ENCODE data around the gene LPAR3.

LPAR3 gene

DNA sequence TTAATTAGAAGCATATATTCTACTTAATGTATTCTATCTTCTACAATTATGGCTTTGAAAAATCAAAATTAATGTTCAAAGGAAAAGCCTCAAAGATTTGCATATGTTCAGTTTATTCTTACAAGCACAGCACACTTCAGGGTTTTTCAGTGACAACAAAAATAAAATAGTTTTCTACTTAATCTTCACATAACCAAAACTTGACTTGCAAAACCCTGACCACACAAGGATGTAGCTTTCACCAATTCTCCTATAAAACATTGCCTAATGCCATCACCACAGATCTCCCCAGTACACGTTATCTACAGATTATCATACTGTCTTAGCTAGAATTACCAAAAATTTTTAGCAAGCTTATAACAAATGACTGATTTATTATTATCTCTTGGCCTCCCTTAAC, 23.3 kb downstream of the LPAR3 start:
- no peak overlapping the region for H3K27ac ChIP-seq (ENCODE audit: low read depth, low read length)
- H4K91ac ChIP-seq (ENCODE audit: low read depth, low read length) = no peak overlapping the region
- H4K8ac ChIP-seq (ENCODE audit: low read depth, low read length) = no peak overlapping the region
- H3K9me3 ChIP-seq (ENCODE audit: insufficient read depth, low read depth, low read length) = no peaks in the 10 kb centered on the region
- no CpG with 5 or more reads among the region's 1 CpG for WGBS (ENCODE audit: extremely low coverage, insufficient coverage, insufficient read length)
- H2BK120ac ChIP-seq (ENCODE audit: insufficient read depth, low read length, poor library complexity) = no peak overlapping the region
- no peak overlapping the region for H3K4ac ChIP-seq (ENCODE audit: low read depth, low read length)
- H3K79me2 ChIP-seq (ENCODE audit: control insufficient read depth, insufficient read depth, low read length, poor library complexity) = no peaks in the 10 kb centered on the region
- H3K4me1 ChIP-seq (ENCODE audit: control insufficient read depth in 1 of 2, insufficient read depth in 2 of 2, low read length in 2 of 2) = no peaks in the 10 kb centered on the region
- no peaks in the 10 kb centered on the region for H3K27me3 ChIP-seq (ENCODE audit: insufficient read depth, low read length)
- no peak overlapping the region for H3K4me3 ChIP-seq (ENCODE audit: low read depth, low read length)
- H3K18ac ChIP-seq (ENCODE audit: low read length) = no peak overlapping the region
- no peak overlapping the region for H2AFZ ChIP-seq (ENCODE audit: insufficient read depth, low read length, poor library complexity)
- no peak overlapping the region for H2AK5ac ChIP-seq (ENCODE audit: low read length)
- peak in 1 of 2 donors; percentile 17 for DNase-seq
- H2BK5ac ChIP-seq (ENCODE audit: low read depth, low read length, poor library complexity) = no peak overlapping the region
- no peak overlapping the region for H3K9ac ChIP-seq (ENCODE audit: low read length)
- no peak overlapping the region for H3K4me2 ChIP-seq (ENCODE audit: low read length)
- H3K23ac ChIP-seq (ENCODE audit: low read length) = no peak overlapping the region
- H4K12ac ChIP-seq (ENCODE audit: low read depth, low read length) = no peak overlapping the region
- no peak overlapping the region for H2BK12ac ChIP-seq (ENCODE audit: low read length)
- H3K79me1 ChIP-seq (ENCODE audit: low read length) = no peaks in the 10 kb centered on the region
- H3K36me3 ChIP-seq (ENCODE audit: control insufficient read depth in 1 of 2, insufficient read depth in 2 of 2, low read length in 2 of 2) = no peaks in the 10 kb centered on the region
- no peak overlapping the region for H3K14ac ChIP-seq (ENCODE audit: low read length)

DNA sequence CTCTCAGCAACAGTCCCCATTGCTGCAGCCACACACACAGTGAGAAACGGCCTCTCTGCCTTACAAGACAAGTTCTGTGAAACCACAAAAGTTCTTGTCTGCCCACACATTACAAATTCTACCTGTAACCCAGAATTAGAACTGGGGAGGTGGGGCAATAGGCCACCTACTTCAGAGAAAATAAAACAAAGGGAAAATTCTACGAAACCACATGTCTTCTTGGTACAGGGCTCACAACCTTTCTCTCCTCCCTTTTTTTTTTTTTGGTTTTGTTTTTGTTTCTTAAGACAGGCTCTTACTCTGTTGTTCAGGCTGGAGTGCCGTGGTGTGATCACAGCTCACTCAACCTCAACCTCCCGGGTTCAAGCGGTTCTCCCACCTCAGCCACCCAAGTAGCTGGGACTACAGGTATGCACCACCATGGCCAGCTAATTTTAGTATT, 30.2 kb downstream of the LPAR3 start:
- no peak overlapping the region for H2BK120ac ChIP-seq (ENCODE audit: insufficient read depth, low read length, poor library complexity)
- H4K91ac ChIP-seq (ENCODE audit: low read depth, low read length) = no peak overlapping the region
- DNase-seq = no peak
- no peak overlapping the region for H3K14ac ChIP-seq (ENCODE audit: low read length)
- no peak overlapping the region for H4K12ac ChIP-seq (ENCODE audit: low read depth, low read length)
- no peak overlapping the region for H3K4me3 ChIP-seq (ENCODE audit: low read depth, low read length)
- no peak overlapping the region for H2AK5ac ChIP-seq (ENCODE audit: low read length)
- H3K18ac ChIP-seq (ENCODE audit: low read length) = no peak overlapping the region
- no peak overlapping the region for H4K8ac ChIP-seq (ENCODE audit: low read depth, low read length)
- H3K9ac ChIP-seq (ENCODE audit: low read length) = no peak overlapping the region
- H2AFZ ChIP-seq (ENCODE audit: insufficient read depth, low read length, poor library complexity) = no peak overlapping the region
- no CpG with 5 or more reads among the region's 5 CpGs for WGBS (ENCODE audit: extremely low coverage, insufficient coverage, insufficient read length)
- H3K4me2 ChIP-seq (ENCODE audit: low read length) = no peak overlapping the region
- no peaks in the 10 kb centered on the region for H3K27me3 ChIP-seq (ENCODE audit: insufficient read depth, low read length)
- no peak overlapping the region for H3K4ac ChIP-seq (ENCODE audit: low read depth, low read length)
- H2BK12ac ChIP-seq (ENCODE audit: low read length) = no peak overlapping the region
- H3K79me2 ChIP-seq (ENCODE audit: control insufficient read depth, insufficient read depth, low read length, poor library complexity) = no peaks in the 10 kb centered on the region
- H3K79me1 ChIP-seq (ENCODE audit: low read length) = no peaks in the 10 kb centered on the region
- H3K9me3 ChIP-seq (ENCODE audit: insufficient read depth, low read depth, low read length) = no peaks in the 10 kb centered on the region
- H3K4me1 ChIP-seq (ENCODE audit: control insufficient read depth in 1 of 2, insufficient read depth in 2 of 2, low read length in 2 of 2) = no peaks in the 10 kb centered on the region
- no peaks in the 10 kb centered on the region for H3K36me3 ChIP-seq (ENCODE audit: control insufficient read depth in 1 of 2, insufficient read depth in 2 of 2, low read length in 2 of 2)
- no peak overlapping the region for H3K23ac ChIP-seq (ENCODE audit: low read length)
- no peak overlapping the region for H2BK5ac ChIP-seq (ENCODE audit: low read depth, low read length, poor library complexity)
- H3K27ac ChIP-seq (ENCODE audit: low read depth, low read length) = no peak overlapping the region

DNA sequence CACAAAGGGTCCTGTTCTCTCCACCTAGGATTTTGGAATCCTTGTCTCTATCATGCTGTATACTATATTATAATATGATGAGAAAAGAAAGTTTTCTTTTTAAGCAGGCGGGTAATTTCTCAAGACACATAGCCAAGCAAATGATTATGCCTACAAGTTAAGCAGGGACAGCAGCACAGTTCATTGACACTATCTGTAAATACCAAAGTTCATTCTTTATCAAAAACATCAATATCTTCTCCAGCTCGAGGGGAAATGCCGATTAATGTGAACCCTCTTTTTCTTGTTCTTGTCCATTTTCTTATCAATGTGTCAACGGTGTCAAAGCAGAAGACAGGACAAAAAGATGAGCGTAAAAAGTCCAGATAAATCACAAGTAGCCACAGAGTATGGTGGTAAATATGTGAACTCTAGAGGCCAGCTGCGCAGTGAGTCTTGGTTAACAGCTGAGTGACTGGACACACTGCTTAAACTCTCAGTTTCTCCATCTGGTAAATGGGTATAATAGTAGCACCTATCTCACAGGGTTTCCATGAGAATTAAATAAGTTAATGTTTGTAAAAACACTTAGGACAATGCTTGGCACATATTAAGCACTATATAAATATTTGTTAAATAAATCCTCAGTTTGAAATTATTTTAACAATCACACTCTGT, 30.9 kb downstream of the LPAR3 start:
- no peak for DNase-seq
- H3K18ac ChIP-seq (ENCODE audit: low read length) = no peak overlapping the region
- no peak overlapping the region for H3K23ac ChIP-seq (ENCODE audit: low read length)
- no peak overlapping the region for H3K4ac ChIP-seq (ENCODE audit: low read depth, low read length)
- no peaks in the 10 kb centered on the region for H3K27me3 ChIP-seq (ENCODE audit: insufficient read depth, low read length)
- H2BK120ac ChIP-seq (ENCODE audit: insufficient read depth, low read length, poor library complexity) = no peak overlapping the region
- no peak overlapping the region for H3K9ac ChIP-seq (ENCODE audit: low read length)
- no peak overlapping the region for H2BK5ac ChIP-seq (ENCODE audit: low read depth, low read length, poor library complexity)
- H3K27ac ChIP-seq (ENCODE audit: low read depth, low read length) = no peak overlapping the region
- no peak overlapping the region for H2BK12ac ChIP-seq (ENCODE audit: low read length)
- no CpG with 5 or more reads among the region's 6 CpGs for WGBS (ENCODE audit: extremely low coverage, insufficient coverage, insufficient read length)
- no peaks in the 10 kb centered on the region for H3K79me1 ChIP-seq (ENCODE audit: low read length)
- no peak overlapping the region for H3K14ac ChIP-seq (ENCODE audit: low read length)
- no peak overlapping the region for H4K91ac ChIP-seq (ENCODE audit: low read depth, low read length)
- H2AK5ac ChIP-seq (ENCODE audit: low read length) = no peak overlapping the region
- H3K79me2 ChIP-seq (ENCODE audit: control insufficient read depth, insufficient read depth, low read length, poor library complexity) = no peaks in the 10 kb centered on the region
- H4K12ac ChIP-seq (ENCODE audit: low read depth, low read length) = no peak overlapping the region
- H4K8ac ChIP-seq (ENCODE audit: low read depth, low read length) = no peak overlapping the region
- H3K9me3 ChIP-seq (ENCODE audit: insufficient read depth, low read depth, low read length) = no peaks in the 10 kb centered on the region
- no peak overlapping the region for H3K4me2 ChIP-seq (ENCODE audit: low read length)
- H3K36me3 ChIP-seq (ENCODE audit: control insufficient read depth in 1 of 2, insufficient read depth in 2 of 2, low read length in 2 of 2) = no peaks in the 10 kb centered on the region
- no peak overlapping the region for H3K4me3 ChIP-seq (ENCODE audit: low read depth, low read length)
- H2AFZ ChIP-seq (ENCODE audit: insufficient read depth, low read length, poor library complexity) = no peak overlapping the region
- H3K4me1 ChIP-seq (ENCODE audit: control insufficient read depth in 1 of 2, insufficient read depth in 2 of 2, low read length in 2 of 2) = no peaks in the 10 kb centered on the region

DNA sequence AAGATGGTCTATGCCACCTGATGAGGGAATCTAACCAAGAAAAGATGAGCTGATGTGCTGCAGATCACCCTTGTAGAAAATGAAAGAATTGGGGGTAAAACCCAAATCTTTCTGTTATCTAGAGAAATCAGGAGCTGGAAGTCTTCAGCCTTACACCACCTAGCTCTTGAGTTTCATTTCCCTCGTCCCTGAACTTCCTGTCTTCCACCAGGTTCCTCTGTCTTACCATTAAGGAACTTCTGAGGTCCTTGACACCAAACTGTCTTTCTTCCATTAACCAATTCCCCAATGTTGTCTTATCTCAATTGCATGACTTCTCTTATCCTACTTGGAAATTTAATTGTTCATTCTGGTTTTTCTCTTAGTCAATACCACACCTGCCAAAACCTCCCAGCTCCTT, 31.5 kb downstream of the LPAR3 start:
- H2BK12ac ChIP-seq (ENCODE audit: low read length) = no peak overlapping the region
- no peaks in the 10 kb centered on the region for H3K36me3 ChIP-seq (ENCODE audit: control insufficient read depth in 1 of 2, insufficient read depth in 2 of 2, low read length in 2 of 2)
- H3K27ac ChIP-seq (ENCODE audit: low read depth, low read length) = no peak overlapping the region
- no peak overlapping the region for H4K12ac ChIP-seq (ENCODE audit: low read depth, low read length)
- no peaks in the 10 kb centered on the region for H3K27me3 ChIP-seq (ENCODE audit: insufficient read depth, low read length)
- no peak overlapping the region for H3K14ac ChIP-seq (ENCODE audit: low read length)
- H2AFZ ChIP-seq (ENCODE audit: insufficient read depth, low read length, poor library complexity) = no peak overlapping the region
- no peak overlapping the region for H4K91ac ChIP-seq (ENCODE audit: low read depth, low read length)
- no peak overlapping the region for H2AK5ac ChIP-seq (ENCODE audit: low read length)
- no peak overlapping the region for H3K18ac ChIP-seq (ENCODE audit: low read length)
- no peak overlapping the region for H3K23ac ChIP-seq (ENCODE audit: low read length)
- H3K4me1 ChIP-seq (ENCODE audit: control insufficient read depth in 1 of 2, insufficient read depth in 2 of 2, low read length in 2 of 2) = no peaks in the 10 kb centered on the region
- no peak overlapping the region for H3K4me2 ChIP-seq (ENCODE audit: low read length)
- H3K79me2 ChIP-seq (ENCODE audit: control insufficient read depth, insufficient read depth, low read length, poor library complexity) = no peaks in the 10 kb centered on the region
- no peak overlapping the region for H2BK120ac ChIP-seq (ENCODE audit: insufficient read depth, low read length, poor library complexity)
- H3K4me3 ChIP-seq (ENCODE audit: low read depth, low read length) = no peak overlapping the region
- no peaks in the 10 kb centered on the region for H3K9me3 ChIP-seq (ENCODE audit: insufficient read depth, low read depth, low read length)
- H3K9ac ChIP-seq (ENCODE audit: low read length) = no peak overlapping the region
- no CpG with 5 or more reads among the region's 1 CpG for WGBS (ENCODE audit: extremely low coverage, insufficient coverage, insufficient read length)
- no peak overlapping the region for H3K4ac ChIP-seq (ENCODE audit: low read depth, low read length)
- no peaks in the 10 kb centered on the region for H3K79me1 ChIP-seq (ENCODE audit: low read length)
- DNase-seq = no peak
- no peak overlapping the region for H4K8ac ChIP-seq (ENCODE audit: low read depth, low read length)
- H2BK5ac ChIP-seq (ENCODE audit: low read depth, low read length, poor library complexity) = no peak overlapping the region
